HepG2 (cell line): ENCODE data around the gene METRNL. TPM values are rescaled to one million over a fixed set of nuclear protein-coding genes. Genes with fewer than 3 reads are reported as not detected.

Source experiments
- CBX2 ChIP-seq, 2 experiments: fragments of 200-600 bp in 1 of 2; sonication (generic); formaldehyde crosslinking in 1 of 2; IDR thresholded peaks; 2 replicates each; pipeline versions ENCODE4 v1.7.0 to v1.8.1; 2018 to 2022; ENCODE audit warnings: low read depth in 2 of 2, low read length in 1 of 2, mild to moderate bottlenecking in 1 of 2, missing genetic modification reagents in 1 of 2
- CC2D1A ChIP-seq: sonication (generic); formaldehyde crosslinking; IDR thresholded peaks from 2 replicates; pipeline ENCODE4 v1.8.1; 2023; ENCODE audit warnings: mild to moderate bottlenecking, missing genetic modification reagents
- ELF3 ChIP-seq: IDR thresholded peaks from 2 replicates; pipeline ENCODE4 v1.6.1; 2016; ENCODE audit warnings: missing genetic modification reagents, missing compliant biosample characterization
- HDAC6 ChIP-seq: fragments of 200-600 bp; sonication (generic); IDR thresholded peaks from 2 replicates; pipeline ENCODE4 v1.7.0; 2017; ENCODE audit warnings: mild to moderate bottlenecking, antibody characterized with exemption, low read length, low read depth
- HNRNPK ChIP-seq: fragments of 200-400 bp; formaldehyde crosslinking; IDR thresholded peaks from 2 replicates; pipeline ENCODE4 v1.6.1; 2018; ENCODE audit warnings: low read length, low read depth, moderate library complexity, mild to moderate bottlenecking; ENCODE audit not compliant: poor library complexity, severe bottlenecking
- ISL2 ChIP-seq: sonication (generic); formaldehyde crosslinking; IDR thresholded peaks from 2 replicates; pipeline ENCODE4 v1.5.0; 2020; ENCODE audit warnings: missing genetic modification reagents
- MBD4 ChIP-seq: IDR thresholded peaks from 2 replicates; pipeline ENCODE4 v1.6.1; 2012; ENCODE audit warnings: low read length, inconsistent platforms, borderline replicate concordance
- NBN ChIP-seq: fragments of 450-650 bp; conservative IDR thresholded peaks from 2 replicates; pipeline ENCODE4 v1.6.1; 2017
- PITX1 ChIP-seq: sonication (generic); formaldehyde crosslinking; IDR thresholded peaks from 2 replicates; pipeline ENCODE4 v1.5.1; 2020; ENCODE audit warnings: mild to moderate bottlenecking, missing genetic modification reagents
- THAP11 ChIP-seq: IDR thresholded peaks from 2 replicates; pipeline ENCODE4 v1.6.1; 2016; ENCODE audit warnings: missing biosample characterization, missing genetic modification reagents
- ZMYM4 ChIP-seq: sonication (generic); formaldehyde crosslinking; IDR thresholded peaks from 2 replicates; pipeline ENCODE4 v1.8.1; 2023; ENCODE audit warnings: mild to moderate bottlenecking, missing genetic modification reagents
- ZNF253 ChIP-seq: sonication (generic); formaldehyde crosslinking; IDR thresholded peaks from 2 replicates; pipeline ENCODE4 v1.8.0; 2022; ENCODE audit warnings: mild to moderate bottlenecking, missing genetic modification reagents, borderline replicate concordance
- ZNF552 ChIP-seq: sonication (generic); formaldehyde crosslinking; IDR thresholded peaks from 2 replicates; pipeline ENCODE4 v1.9.0; 2022; ENCODE audit warnings: missing genetic modification reagents, mild to moderate bottlenecking, borderline replicate concordance
- ZNF792 ChIP-seq: IDR thresholded peaks from 2 replicates; pipeline ENCODE4 v1.6.1; 2016
- polyA plus RNA-seq, 8 experiments: library from polyadenylated mRNA; depleted of rRNA in 3 of 8; stranded (reverse) in 7 of 8; unstranded in 1 of 8; fragments of >200 nt; fragmentation: Illumina TruSeq in 4 of 8; extraction: Trizol in 4 of 8; gene quantifications; 2 replicates each; pipeline versions ENCODE4 v1.2.1 to v1.2.3, GENCODE V29; 2011 to 2016; ENCODE audit warnings: low read depth in 4 of 8, missing spikeins in 1 of 8, mixed read lengths in 1 of 8; ENCODE audit not compliant: insufficient read depth in 1 of 8
- total RNA-seq, 5 experiments: library from RNA; depleted of rRNA; stranded (reverse); fragments of >200 nt; fragmentation: Illumina TruSeq; extraction: Trizol; gene quantifications; 2 replicates each; pipeline ENCODE4 v1.2.3, GENCODE V29; 2016; ENCODE audit warnings: low read depth in 1 of 5
- TF ChIP-seq, protein P1 (sequence below): sonication (generic); formaldehyde crosslinking; IDR thresholded peaks from 2 replicates; pipeline ENCODE4 v1.4.0; 2020; ENCODE audit warnings: mild to moderate bottlenecking, missing genetic modification reagents
- TF ChIP-seq, protein P2 (sequence below): sonication (generic); formaldehyde crosslinking; IDR thresholded peaks from 2 replicates; pipeline ENCODE4 v1.4.0; 2020; ENCODE audit warnings: mild to moderate bottlenecking, low read depth, missing genetic modification reagents
- TF ChIP-seq, protein P3 (sequence below): sonication (generic); formaldehyde crosslinking; IDR thresholded peaks from 2 replicates; pipeline ENCODE4 v1.5.0; 2020; ENCODE audit warnings: missing genetic modification reagents, mild to moderate bottlenecking, borderline replicate concordance
- TF ChIP-seq, protein P4 (sequence below): IDR thresholded peaks from 2 replicates; pipeline ENCODE4 v1.4.0; 2020; ENCODE audit warnings: mild to moderate bottlenecking, missing genetic modification reagents
- TF ChIP-seq, protein P5 (sequence below): sonication (generic); formaldehyde crosslinking; IDR thresholded peaks from 2 replicates; pipeline ENCODE4 v1.8.0; 2022; ENCODE audit warnings: missing genetic modification reagents, mild to moderate bottlenecking, inconsistent platforms, borderline replicate concordance

The METRNL gene
- total and polyA plus RNA-seq, 2 of the 13 experiments (the other 11 are each of a cell fraction or from before 2014, with no cell fraction given), result 0.66 to 0.84 TPM

DNA sequence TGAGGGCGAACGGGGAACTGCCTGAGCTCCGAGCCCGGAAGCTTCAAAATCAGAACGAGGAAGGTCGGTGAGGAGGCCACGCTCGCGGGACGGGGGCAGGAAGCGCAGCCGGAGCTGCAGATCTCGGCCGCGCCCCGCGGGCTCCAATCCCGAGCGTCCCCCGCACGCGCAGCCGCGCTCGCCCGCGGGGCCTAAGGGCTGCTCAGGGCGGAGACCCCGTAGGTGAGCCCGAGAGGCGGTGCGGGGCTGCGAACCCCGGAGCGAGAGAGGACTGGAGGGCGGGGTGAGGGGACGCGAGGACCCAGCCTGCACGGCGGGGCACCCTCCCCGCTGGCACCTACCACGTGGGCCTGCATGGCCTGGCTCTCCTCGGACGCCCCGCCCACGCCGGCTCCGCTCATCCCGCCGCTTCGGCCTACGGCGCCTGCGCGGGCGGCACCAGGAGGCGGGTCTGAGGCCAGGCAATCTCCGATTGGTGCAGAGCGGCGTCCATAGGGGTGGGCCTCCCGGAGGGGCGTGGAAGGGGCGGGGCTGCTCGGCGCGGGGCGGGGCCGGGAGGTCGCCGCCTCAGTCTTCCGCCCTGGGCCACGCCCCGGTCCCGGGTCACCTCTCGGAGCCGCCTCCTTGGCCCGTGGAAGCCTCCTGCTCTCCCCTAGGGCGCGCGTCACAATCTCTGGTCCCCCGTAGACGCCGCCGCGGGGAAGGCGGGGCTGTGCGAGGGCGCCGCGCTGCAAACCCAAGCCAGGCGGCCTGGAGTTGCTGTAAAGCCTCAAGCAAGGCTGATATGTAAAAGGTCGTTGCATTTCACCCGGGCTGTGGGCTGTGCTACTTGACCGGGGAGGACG is 27.8 kb upstream of the METRNL start (continued):
- no peak for TF ChIP-seq NBN
- TF ChIP-seq ELF3 (CRISPR knock-in tag), result peak; percentile 84
- peak; percentile 39 for TF ChIP-seq HNRNPK
- TF ChIP-seq ZNF253 (CRISPR knock-in tag), result no peak
- TF ChIP-seq CC2D1A (CRISPR knock-in tag), result no peak
- no peak for TF ChIP-seq ZNF552
- peak; percentile 89 for TF ChIP-seq ZMYM4 (CRISPR knock-in tag)
- TF ChIP-seq MBD4, result no peak
- TF ChIP-seq THAP11 (CRISPR knock-in tag), result peak; percentile 81
- no peak for TF ChIP-seq CBX2 (IDR thresholded peaks at IDR 0.05; ENCODE audit: low read depth, low read length)
- TF ChIP-seq CBX2 (CRISPR knock-in tag; IDR thresholded peaks at IDR 0.05; ENCODE audit: low read depth), result no peak
- TF ChIP-seq, protein P1, sequence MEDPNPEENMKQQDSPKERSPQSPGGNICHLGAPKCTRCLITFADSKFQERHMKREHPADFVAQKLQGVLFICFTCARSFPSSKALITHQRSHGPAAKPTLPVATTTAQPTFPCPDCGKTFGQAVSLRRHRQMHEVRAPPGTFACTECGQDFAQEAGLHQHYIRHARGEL (CRISPR knock-in tag), result peak; percentile 85
- no peak; the same call in none of the 2 replicates for TF ChIP-seq PITX1 (CRISPR knock-in tag)
- TF ChIP-seq HDAC6, result no peak
- TF ChIP-seq ZNF792 (CRISPR knock-in tag), result peak; percentile 85
- TF ChIP-seq, protein P2, sequence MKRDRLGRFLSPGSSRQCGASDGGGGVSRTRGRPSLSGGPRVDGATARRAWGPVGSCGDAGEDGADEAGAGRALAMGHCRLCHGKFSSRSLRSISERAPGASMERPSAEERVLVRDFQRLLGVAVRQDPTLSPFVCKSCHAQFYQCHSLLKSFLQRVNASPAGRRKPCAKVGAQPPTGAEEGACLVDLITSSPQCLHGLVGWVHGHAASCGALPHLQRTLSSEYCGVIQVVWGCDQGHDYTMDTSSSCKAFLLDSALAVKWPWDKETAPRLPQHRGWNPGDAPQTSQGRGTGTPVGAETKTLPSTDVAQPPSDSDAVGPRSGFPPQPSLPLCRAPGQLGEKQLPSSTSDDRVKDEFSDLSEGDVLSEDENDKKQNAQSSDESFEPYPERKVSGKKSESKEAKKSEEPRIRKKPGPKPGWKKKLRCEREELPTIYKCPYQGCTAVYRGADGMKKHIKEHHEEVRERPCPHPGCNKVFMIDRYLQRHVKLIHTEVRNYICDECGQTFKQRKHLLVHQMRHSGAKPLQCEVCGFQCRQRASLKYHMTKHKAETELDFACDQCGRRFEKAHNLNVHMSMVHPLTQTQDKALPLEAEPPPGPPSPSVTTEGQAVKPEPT, result peak; percentile 96
- TF ChIP-seq, protein P3, sequence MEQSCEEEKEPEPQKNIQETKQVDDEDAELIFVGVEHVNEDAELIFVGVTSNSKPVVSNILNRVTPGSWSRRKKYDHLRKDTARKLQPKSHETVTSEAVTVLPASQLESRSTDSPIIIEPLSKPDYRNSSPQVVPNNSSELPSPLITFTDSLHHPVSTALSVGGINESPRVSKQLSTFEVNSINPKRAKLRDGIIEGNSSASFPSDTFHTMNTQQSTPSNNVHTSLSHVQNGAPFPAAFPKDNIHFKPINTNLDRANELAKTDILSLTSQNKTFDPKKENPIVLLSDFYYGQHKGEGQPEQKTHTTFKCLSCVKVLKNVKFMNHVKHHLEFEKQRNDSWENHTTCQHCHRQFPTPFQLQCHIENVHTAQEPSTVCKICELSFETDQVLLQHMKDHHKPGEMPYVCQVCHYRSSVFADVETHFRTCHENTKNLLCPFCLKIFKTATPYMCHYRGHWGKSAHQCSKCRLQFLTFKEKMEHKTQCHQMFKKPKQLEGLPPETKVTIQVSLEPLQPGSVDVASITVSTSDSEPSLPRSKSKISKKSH (CRISPR knock-in tag), result peak; percentile 40; the same call in 1 of the 2 replicates
- TF ChIP-seq, protein P4, sequence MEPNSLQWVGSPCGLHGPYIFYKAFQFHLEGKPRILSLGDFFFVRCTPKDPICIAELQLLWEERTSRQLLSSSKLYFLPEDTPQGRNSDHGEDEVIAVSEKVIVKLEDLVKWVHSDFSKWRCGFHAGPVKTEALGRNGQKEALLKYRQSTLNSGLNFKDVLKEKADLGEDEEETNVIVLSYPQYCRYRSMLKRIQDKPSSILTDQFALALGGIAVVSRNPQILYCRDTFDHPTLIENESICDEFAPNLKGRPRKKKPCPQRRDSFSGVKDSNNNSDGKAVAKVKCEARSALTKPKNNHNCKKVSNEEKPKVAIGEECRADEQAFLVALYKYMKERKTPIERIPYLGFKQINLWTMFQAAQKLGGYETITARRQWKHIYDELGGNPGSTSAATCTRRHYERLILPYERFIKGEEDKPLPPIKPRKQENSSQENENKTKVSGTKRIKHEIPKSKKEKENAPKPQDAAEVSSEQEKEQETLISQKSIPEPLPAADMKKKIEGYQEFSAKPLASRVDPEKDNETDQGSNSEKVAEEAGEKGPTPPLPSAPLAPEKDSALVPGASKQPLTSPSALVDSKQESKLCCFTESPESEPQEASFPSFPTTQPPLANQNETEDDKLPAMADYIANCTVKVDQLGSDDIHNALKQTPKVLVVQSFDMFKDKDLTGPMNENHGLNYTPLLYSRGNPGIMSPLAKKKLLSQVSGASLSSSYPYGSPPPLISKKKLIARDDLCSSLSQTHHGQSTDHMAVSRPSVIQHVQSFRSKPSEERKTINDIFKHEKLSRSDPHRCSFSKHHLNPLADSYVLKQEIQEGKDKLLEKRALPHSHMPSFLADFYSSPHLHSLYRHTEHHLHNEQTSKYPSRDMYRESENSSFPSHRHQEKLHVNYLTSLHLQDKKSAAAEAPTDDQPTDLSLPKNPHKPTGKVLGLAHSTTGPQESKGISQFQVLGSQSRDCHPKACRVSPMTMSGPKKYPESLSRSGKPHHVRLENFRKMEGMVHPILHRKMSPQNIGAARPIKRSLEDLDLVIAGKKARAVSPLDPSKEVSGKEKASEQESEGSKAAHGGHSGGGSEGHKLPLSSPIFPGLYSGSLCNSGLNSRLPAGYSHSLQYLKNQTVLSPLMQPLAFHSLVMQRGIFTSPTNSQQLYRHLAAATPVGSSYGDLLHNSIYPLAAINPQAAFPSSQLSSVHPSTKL, result peak; percentile 68
- TF ChIP-seq ISL2 (CRISPR knock-in tag), result peak; percentile 81
- TF ChIP-seq, protein P5, sequence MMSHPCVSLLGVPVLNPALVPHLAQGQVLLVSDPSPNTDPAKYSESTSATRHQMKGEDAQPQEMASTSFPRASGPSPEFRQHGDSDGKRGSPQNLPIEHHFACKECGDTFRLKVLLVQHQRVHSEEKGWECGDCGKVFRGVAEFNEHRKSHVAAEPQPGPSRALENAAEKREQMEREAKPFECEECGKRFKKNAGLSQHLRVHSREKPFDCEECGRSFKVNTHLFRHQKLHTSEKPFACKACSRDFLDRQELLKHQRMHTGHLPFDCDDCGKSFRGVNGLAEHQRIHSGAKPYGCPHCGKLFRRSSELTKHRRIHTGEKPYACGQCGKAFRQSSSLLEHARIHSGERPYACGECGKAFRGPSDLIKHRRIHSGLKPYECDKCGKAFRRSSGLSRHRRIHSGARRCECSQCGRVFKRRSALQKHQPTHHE, result peak; percentile 97; the same call in 1 of the 2 replicates
